HCT116 (cell line): ENCODE data around the gene GAS2.

Experiments
- CTCF ChIP-seq, 3 experiments: fragments of 200-600 bp in 1 of 3; sonication (generic) in 1 of 3; IDR thresholded peaks in 2 of 3; conservative IDR thresholded peaks in 1 of 3; 2 replicates each; pipeline ENCODE4 v1.5.1; 2012 to 2017; ENCODE audit warnings: low read depth in 2 of 3, low read length in 2 of 3, antibody characterized with exemption in 1 of 3, borderline replicate concordance in 1 of 3, control low read depth in 1 of 3, mild to moderate bottlenecking in 1 of 3, mixed read lengths in 1 of 3, mixed run types in 1 of 3, moderate library complexity in 1 of 3; ENCODE audit not compliant: insufficient read depth in 1 of 3
- TCF7L2 ChIP-seq: IDR thresholded peaks from 2 replicates; pipeline ENCODE4 v1.7.0; 2011; ENCODE audit warnings: borderline replicate concordance, inconsistent platforms; ENCODE audit not compliant: insufficient read depth, insufficient read length; ENCODE audit errors: extremely low read depth

- TF ChIP-seq CTCF (IDR thresholded peaks at IDR 0.05 in 2 of 3, conservative IDR thresholded peaks at IDR 0.05 in 1 of 3; ENCODE audit: borderline replicate concordance in 1 of 3, insufficient read depth in 1 of 3, low read depth in 2 of 3, low read length in 2 of 3) (no peak), TCF7L2 (no peak)
Observed at GRCh38 chr11:22635689-22636088, 30.7 kb upstream of the GAS2 start.
